HEK293 (cell line): ENCODE measurements around the gene JAZF1.

Experiments used
- AEBP2 ChIP-seq: fragments of 450-650 bp; formaldehyde crosslinking; IDR thresholded peaks from 2 replicates; pipeline ENCODE4 v1.5.1; 2016; ENCODE audit warnings: missing biosample characterization, missing genetic modification characterization, borderline replicate concordance
- CTCF ChIP-seq: fragments of 450-650 bp; formaldehyde crosslinking; IDR thresholded peaks from 2 replicates; pipeline ENCODE4 v1.5.1; 2016; ENCODE audit warnings: missing biosample characterization, missing genetic modification characterization
- PATZ1 ChIP-seq: fragments of 450-650 bp; formaldehyde crosslinking; IDR thresholded peaks from 2 replicates; pipeline ENCODE4 v1.5.1; 2016; ENCODE audit warnings: missing biosample characterization, missing genetic modification characterization
- ZBTB17 ChIP-seq: fragments of 450-650 bp; formaldehyde crosslinking; IDR thresholded peaks from 2 replicates; pipeline ENCODE4 v1.5.1; 2016; ENCODE audit warnings: missing biosample characterization, missing genetic modification characterization
- ZBTB44 ChIP-seq: fragments of 450-650 bp; IDR thresholded peaks from 2 replicates; pipeline ENCODE4 v1.5.1; 2018; ENCODE audit warnings: missing biosample characterization, mild to moderate bottlenecking, missing genetic modification characterization
- ZNF426 ChIP-seq: fragments of 450-650 bp; formaldehyde crosslinking; IDR thresholded peaks from 2 replicates; pipeline ENCODE4 v1.5.1; 2017; ENCODE audit warnings: missing biosample characterization, missing genetic modification characterization, mild to moderate bottlenecking, inconsistent platforms, moderate library complexity
- ZNF521 ChIP-seq: fragments of 450-650 bp; formaldehyde crosslinking; IDR thresholded peaks from 2 replicates; pipeline ENCODE4 v1.5.1; 2017; ENCODE audit warnings: missing biosample characterization, mild to moderate bottlenecking, missing genetic modification characterization

GRCh38 chr7:28132959-28133870, 47.4 kb downstream of the JAZF1 start:
- TF ChIP-seq AEBP2 (tag by site-specific recombination) (no peak), ZNF426 (tag by site-specific recombination) (no peak), ZBTB44 (no peak), ZNF521 (tag by site-specific recombination) (no peak), CTCF (tag by site-specific recombination) (no peak), PATZ1 (tag by site-specific recombination) (no peak), ZBTB17 (tag by site-specific recombination) (no peak)
